H1 (cell line): ENCODE measurements around the gene LMNTD2. TPM values are rescaled to one million over a fixed set of nuclear protein-coding genes. Genes with fewer than 3 reads are reported as not detected.

Experiments
- CTCF ChIA-PET: fragments of 300-600 bp; sonication (Branson Sonifier 250); formaldehyde crosslinking; loops from one replicate; lab custom pipeline; 2021; ENCODE audit not compliant: partially characterized antibody; lab: Charles Lee
- POLR2A ChIA-PET: fragments of 300-600 bp; sonication (Branson Sonifier 250); formaldehyde crosslinking; loops from one replicate; lab custom pipeline; 2021; ENCODE audit warnings: inconsistent platforms; ENCODE audit not compliant: partially characterized antibody; lab: Charles Lee
- DNase-seq, 2 experiments: peaks; one replicate each; pipeline versions ENCODE4 v3.0.0 to v3.0.0-alpha.2; 2010 to 2022; ENCODE audit warnings: low spot score in 2 of 2, low read depth in 1 of 2, mixed read lengths in 1 of 2
- FAIRE-seq: peaks from 2 replicates; lab custom pipeline; 2011; peaks lifted over from hg19 to GRCh38; lab: Jason Lieb, UNC
- H2AFZ ChIP-seq: 2 replicates; pipeline ENCODE4 v1.8.1; 2012; ENCODE audit warnings: low read length, inconsistent platforms
- H2AK5ac ChIP-seq: 2 replicates; pipeline ENCODE4 v1.6.1; 2013; ENCODE audit warnings: low read depth, low read length
- H2BK120ac ChIP-seq: replicated peaks from 2 replicates; pipeline ENCODE3; 2013; ENCODE audit warnings: low read depth, low read length, inconsistent platforms
- H2BK12ac ChIP-seq: 2 replicates; pipeline ENCODE4 v1.6.1; 2013; ENCODE audit warnings: low read depth, low read length
- H2BK15ac ChIP-seq: 2 replicates; pipeline ENCODE4 v1.6.1; 2013; ENCODE audit warnings: low read length
- H2BK20ac ChIP-seq: 2 replicates; pipeline ENCODE4 v1.6.1; 2013; ENCODE audit warnings: low read length
- H2BK5ac ChIP-seq: 2 replicates; pipeline ENCODE4 v1.6.1; 2013; ENCODE audit warnings: low read depth, low read length
- H3K14ac ChIP-seq: 2 replicates; pipeline ENCODE4 v1.6.1; 2013; ENCODE audit warnings: inconsistent platforms; ENCODE audit not compliant: insufficient read length
- H3K18ac ChIP-seq: 2 replicates; pipeline ENCODE4 v1.6.1; 2013; ENCODE audit warnings: low read length; ENCODE audit errors: extremely low read depth
- H3K23ac ChIP-seq: 2 replicates; pipeline ENCODE4 v1.6.1; 2013; ENCODE audit warnings: inconsistent platforms; ENCODE audit not compliant: insufficient read length
- H3K23me2 ChIP-seq: 2 replicates; pipeline ENCODE4 v1.6.1; 2013; ENCODE audit warnings: low read depth, low read length
- H3K27ac ChIP-seq: 2 replicates; pipeline ENCODE4 v1.6.1; 2011; ENCODE audit warnings: low read depth, low read length, inconsistent platforms
- H3K27me3 ChIP-seq, 4 experiments: replicated peaks in 1 of 4; 1 replicate in 1 of 4; 2 replicates in 3 of 4; pipeline versions ENCODE4 v1.6.1 to v1.8.1; 2011 to 2013; ENCODE audit warnings: low read length in 3 of 4, mild to moderate bottlenecking in 3 of 4, inconsistent platforms in 2 of 4, mixed read lengths in 2 of 4, moderate library complexity in 1 of 4; ENCODE audit not compliant: control insufficient read depth in 3 of 4, insufficient read depth in 3 of 4; ENCODE audit errors: extremely low read depth in 1 of 4
- H3K36me3 ChIP-seq, 4 experiments: 2 replicates each; pipeline versions ENCODE4 v1.6.1 to v1.8.1; 2011 to 2013; ENCODE audit warnings: mild to moderate bottlenecking in 4 of 4, low read length in 3 of 4, moderate library complexity in 2 of 4, control low read depth in 1 of 4, inconsistent platforms in 1 of 4; ENCODE audit not compliant: insufficient read depth in 4 of 4, control insufficient read depth in 2 of 4
- H3K4ac ChIP-seq: replicated peaks from 2 replicates; pipeline ENCODE3; 2013; ENCODE audit warnings: low read length, low read depth, mixed read lengths, inconsistent platforms; ENCODE audit not compliant: insufficient read length
- H3K4me1 ChIP-seq, 4 experiments: replicated peaks in 1 of 4; 1 replicate in 1 of 4; 2 replicates in 3 of 4; pipeline versions ENCODE4 v1.6.1 to v1.8.1; 2011 to 2013; ENCODE audit warnings: low read length in 3 of 4, inconsistent platforms in 2 of 4, mixed read lengths in 1 of 4; ENCODE audit not compliant: insufficient read depth in 4 of 4, control insufficient read depth in 3 of 4
- H3K4me2 ChIP-seq, 2 experiments: 2 replicates each; pipeline versions ENCODE4 v1.6.1 to v1.8.1; 2011 to 2013; ENCODE audit warnings: low read depth in 2 of 2, low read length in 2 of 2, control low read depth in 1 of 2, inconsistent platforms in 1 of 2, mild to moderate bottlenecking in 1 of 2; ENCODE audit not compliant: insufficient read depth in 1 of 2
- H3K4me3 ChIP-seq, 4 experiments: fragments of 200-600, 300-600 bp in 1 of 4; sonication (generic), shearing (Covaris generic), sonication (Bioruptor Twin) in 1 of 4; 2 replicates each; pipeline versions ENCODE4 v1.5.1 to v1.8.1; 2011 to 2016; ENCODE audit warnings: low read length in 4 of 4, low read depth in 3 of 4, control low read depth in 2 of 4, inconsistent platforms in 2 of 4, mild to moderate bottlenecking in 2 of 4, mixed read lengths in 1 of 4, moderate library complexity in 1 of 4; ENCODE audit not compliant: insufficient read depth in 2 of 4; ENCODE audit errors: extremely low read depth in 1 of 4
- H3K56ac ChIP-seq: replicated peaks from 2 replicates; pipeline ENCODE3; 2013; ENCODE audit warnings: low read depth, mild to moderate bottlenecking, mixed read lengths, low read length, inconsistent platforms; ENCODE audit not compliant: insufficient read length
- H3K79me1 ChIP-seq: 2 replicates; pipeline ENCODE4 v1.6.1; 2013; ENCODE audit warnings: low read depth, low read length, control low read depth
- H3K79me2 ChIP-seq, 2 experiments: 2 replicates each; pipeline versions ENCODE4 v1.6.1 to v1.8.1; 2012 to 2013; ENCODE audit warnings: low read length in 2 of 2, mild to moderate bottlenecking in 2 of 2, inconsistent platforms in 1 of 2; ENCODE audit not compliant: insufficient read depth in 2 of 2, control insufficient read depth in 1 of 2
- H3K9ac ChIP-seq, 4 experiments: replicated peaks in 1 of 4; 1 replicate in 1 of 4; 2 replicates in 3 of 4; pipeline versions ENCODE4 v1.6.1 to v1.8.1; 2011 to 2013; ENCODE audit warnings: low read depth in 3 of 4, low read length in 3 of 4, control low read depth in 2 of 4, mild to moderate bottlenecking in 2 of 4, moderate library complexity in 2 of 4, inconsistent platforms in 1 of 4; ENCODE audit errors: extremely low read depth in 1 of 4
- H3K9me3 ChIP-seq, 2 experiments: 2 replicates each; pipeline versions ENCODE4 v1.6.1 to v1.8.1; 2012 to 2013; ENCODE audit warnings: mild to moderate bottlenecking in 2 of 2, moderate library complexity in 2 of 2, control low read depth in 1 of 2, inconsistent platforms in 1 of 2, low read depth in 1 of 2, low read length in 1 of 2, mixed read lengths in 1 of 2; ENCODE audit not compliant: insufficient read depth in 2 of 2
- H4K20me1 ChIP-seq, 2 experiments: replicated peaks in 1 of 2; 2 replicates each; pipeline versions ENCODE3 to v1.8.1; 2011 to 2013; ENCODE audit warnings: inconsistent platforms in 2 of 2, low read length in 2 of 2, mild to moderate bottlenecking in 1 of 2; ENCODE audit not compliant: insufficient read depth in 2 of 2, control insufficient read depth in 1 of 2
- H4K5ac ChIP-seq: 2 replicates; pipeline ENCODE4 v1.6.1; 2013; ENCODE audit warnings: low read length, low read depth, mixed read lengths, inconsistent platforms; ENCODE audit not compliant: insufficient read length
- H4K8ac ChIP-seq: 2 replicates; pipeline ENCODE4 v1.8.0; 2013; ENCODE audit warnings: mild to moderate bottlenecking, moderate library complexity, low read length, inconsistent platforms; ENCODE audit not compliant: insufficient read depth; ENCODE audit errors: extremely low read depth
- H4K91ac ChIP-seq: replicated peaks from 2 replicates; pipeline ENCODE3; 2013; ENCODE audit warnings: low read length, mixed read lengths, inconsistent platforms; ENCODE audit not compliant: insufficient read length
- CBX5 ChIP-seq: fragments of 300-800, 300-1000 bp; sonication (generic); IDR thresholded peaks from 2 replicates; pipeline ENCODE4 v1.7.1; 2016; ENCODE audit warnings: antibody characterized with exemption, low read length, low read depth
- CHD1 ChIP-seq: IDR thresholded peaks from 2 replicates; pipeline ENCODE4 v1.6.1; 2012; ENCODE audit warnings: low read depth, low read length, improper control_type of control experiment
- CREB1 ChIP-seq: IDR thresholded peaks from 2 replicates; pipeline ENCODE4 v1.6.1; 2012; ENCODE audit warnings: inconsistent platforms
- EGR1 ChIP-seq: IDR thresholded peaks from 2 replicates; pipeline ENCODE4 v1.6.1; 2011; ENCODE audit warnings: low read depth, low read length, borderline replicate concordance
- GTF2F1 ChIP-seq: IDR thresholded peaks from 2 replicates; pipeline ENCODE4 v1.6.1; 2012; ENCODE audit warnings: low read depth, low read length, improper control_type of control experiment, borderline replicate concordance
- HDAC2 ChIP-seq, 2 experiments: fragments of 300-600 bp in 1 of 2; sonication (generic) in 1 of 2; IDR thresholded peaks; 2 replicates each; pipeline ENCODE4 v1.6.1; 2011 to 2012; ENCODE audit warnings: low read depth in 2 of 2, low read length in 2 of 2, mild to moderate bottlenecking in 2 of 2, moderate library complexity in 2 of 2, borderline replicate concordance in 1 of 2, inconsistent platforms in 1 of 2
- HDAC6 ChIP-seq: IDR thresholded peaks from one replicate; pipeline ENCODE4 v1.7.1; 2012; ENCODE audit warnings: low read depth, mild to moderate bottlenecking, inconsistent platforms, low read length, moderate library complexity
- JUN ChIP-seq: IDR thresholded peaks from 2 replicates; pipeline ENCODE4 v1.6.1; 2011; ENCODE audit warnings: low read depth, mild to moderate bottlenecking, improper control_type of control experiment, low read length
- JUND ChIP-seq: IDR thresholded peaks from 2 replicates; pipeline ENCODE4 v1.6.1; 2011; ENCODE audit warnings: mild to moderate bottlenecking, improper control_type of control experiment, low read length
- KDM5A ChIP-seq: fragments of 200-600 bp; IDR thresholded peaks from 2 replicates; pipeline ENCODE4 v1.7.1; 2012; ENCODE audit warnings: mild to moderate bottlenecking, low read length, inconsistent platforms, mixed read lengths
- NRF1 ChIP-seq: IDR thresholded peaks from 2 replicates; pipeline ENCODE4 v1.6.1; 2011; ENCODE audit warnings: mild to moderate bottlenecking, low read depth, low read length, improper control_type of control experiment
- POLR2A ChIP-seq, 2 experiments: IDR thresholded peaks; 1 replicate in 1 of 2; 2 replicates in 1 of 2; pipeline ENCODE4 v1.6.1; 2011; ENCODE audit warnings: low read depth in 2 of 2, low read length in 2 of 2, mild to moderate bottlenecking in 2 of 2; ENCODE audit errors: control extremely low read depth in 1 of 2
- RBBP5 ChIP-seq: IDR thresholded peaks from 2 replicates; pipeline ENCODE4 v1.7.1; 2012; ENCODE audit warnings: low read depth, mild to moderate bottlenecking, inconsistent platforms, low read length, moderate library complexity, borderline replicate concordance
- SAP30 ChIP-seq: fragments of 300-600 bp; sonication (generic); IDR thresholded peaks from 2 replicates; pipeline ENCODE4 v1.7.1; 2012; ENCODE audit warnings: low read length, moderate library complexity, mild to moderate bottlenecking, inconsistent platforms; ENCODE audit not compliant: insufficient read depth, insufficient replicate concordance
- SP1 ChIP-seq: IDR thresholded peaks from 2 replicates; pipeline ENCODE4 v1.6.1; 2011; ENCODE audit warnings: low read depth, low read length
- SP4 ChIP-seq: IDR thresholded peaks from 2 replicates; pipeline ENCODE4 v1.6.1; 2012; ENCODE audit warnings: low read length, inconsistent platforms
- WGBS, 2 experiments: shearing (Covaris generic) in 1 of 2; methylation state at CpG; one replicate each; pipeline versions ENCODE4 v1.1.6 to v1.1.7; 2013 to 2015; ENCODE audit warnings: low lambda C conversion rate in 2 of 2, mixed read lengths in 2 of 2, inconsistent platforms in 1 of 2, low coverage in 1 of 2, missing lambda C conversion rate in 1 of 2; ENCODE audit not compliant: insufficient replicate concordance in 2 of 2, insufficient coverage in 1 of 2, insufficient read length in 1 of 2; ENCODE audit errors: extremely low coverage in 1 of 2, missing lambda C conversion rate in 1 of 2; 5-methylcytosine and 5-hydroxymethylcytosine counted together
- polyA plus RNA-seq, 7 experiments: library from polyadenylated mRNA; depleted of rRNA in 3 of 7; stranded (reverse) in 5 of 7; unstranded in 2 of 7; fragments of >200 nt in 5 of 7; fragments of 200-250 nt in 2 of 7; gene quantifications; 1 replicate in 5 of 7; 2 replicates in 1 of 7; 4 replicates in 1 of 7; pipeline versions ENCODE4 v1.2.1 to v1.2.3, GENCODE V29; 2011 to 2013; ENCODE audit warnings: missing spikeins in 2 of 7, mixed read lengths in 2 of 7
- total RNA-seq: library from RNA; stranded (reverse); fragmentation: NEBNext Ultra II Directional; extraction: Animal tissue kit (Norgen Biotek cat#: 25700); gene quantifications from 2 replicates; pipeline ENCODE4 v1.2.1, GENCODE V29; 2021

The LMNTD2 gene
- total and polyA plus RNA-seq, 2 of the 8 experiments (the other 6 are each of a cell fraction or from before 2014, with no cell fraction given): 1.6 to 3.1 TPM

GRCh38 chr11:514606-515005, 45.9 kb downstream of the LMNTD2 start:
- Histone ChIP-seq H3K36me3 (no peaks in the 10 kb centered on the region; a peak in 1 of 8 replicates), H3K27ac (no peak overlapping the region)
- no peak for TF ChIP-seq CHD1
- no peak for TF ChIP-seq KDM5A
- TF ChIP-seq JUND: no peak
- TF ChIP-seq POLR2A (IDR thresholded peaks at IDR 0.05; ENCODE audit: control extremely low read depth in 1 of 2, low read depth in 2 of 2, low read length in 2 of 2): no peak
- TF ChIP-seq SP1: no peak
- no peak for TF ChIP-seq HDAC2 (IDR thresholded peaks at IDR 0.05; ENCODE audit: borderline replicate concordance in 1 of 2, low read depth in 2 of 2, low read length in 2 of 2)
- no peak for TF ChIP-seq SAP30
- no peak for TF ChIP-seq HDAC6
- no peak for TF ChIP-seq CBX5
- TF ChIP-seq EGR1: no peak
- TF ChIP-seq NRF1: no peak
- TF ChIP-seq CREB1: no peak
- TF ChIP-seq JUN: no peak
- no peak for TF ChIP-seq SP4
- TF ChIP-seq GTF2F1: no peak
- TF ChIP-seq RBBP5: no peak

More at GRCh38 chr11:514606-515005, 45.9 kb downstream of the LMNTD2 start:
- no peak overlapping the region for H2AK5ac ChIP-seq
- peaks cover 0 to 2% of the 10 kb centered on the region in 2 experiments for H4K20me1 ChIP-seq
- ChIA-PET CTCF (no interaction called here), POLR2A (no interaction called here)
- no peaks in the 10 kb centered on the region for H3K23me2 ChIP-seq
- H3K14ac ChIP-seq: no peak overlapping the region
- H3K4me2 ChIP-seq: no peak overlapping the region
- H2BK120ac ChIP-seq: no peak overlapping the region
- H3K4me3 ChIP-seq: no peak overlapping the region
- FAIRE-seq (no peak), DNase-seq (no peak)
- no peak overlapping the region for H2BK15ac ChIP-seq
- 94% methylated on average over 10 of the region's 10 CpGs; no CpG with 5 or more reads in 1 of the 2 experiments for WGBS, 2 experiments
- H4K8ac ChIP-seq: no peak overlapping the region
- H3K9ac ChIP-seq: no peak overlapping the region
- H2BK20ac ChIP-seq: no peak overlapping the region
- 0 out of 7 replicates have a peak, but pooled peaks cover 0 to 3% (median 0%) of the 10 kb centered on the region in 4 experiments for H3K27me3 ChIP-seq
- no peaks in the 10 kb centered on the region; the same call in 1 of the 2 replicates for H3K79me1 ChIP-seq
- H2BK12ac ChIP-seq: no peak overlapping the region
- H4K5ac ChIP-seq: no peak overlapping the region
- H3K4me1 ChIP-seq: no peaks in the 10 kb centered on the region
- peaks cover 4 to 14% of the 10 kb centered on the region in 2 experiments; a peak in 1 of 4 replicates for H3K9me3 ChIP-seq
- no peak overlapping the region for H2BK5ac ChIP-seq
- no peak overlapping the region for H3K56ac ChIP-seq
- H3K4ac ChIP-seq: no peak overlapping the region
- no peak overlapping the region for H4K91ac ChIP-seq
- H3K23ac ChIP-seq: no peak overlapping the region
- no peak overlapping the region for H2AFZ ChIP-seq
- no peak overlapping the region for H3K18ac ChIP-seq
- no peaks in the 10 kb centered on the region for H3K79me2 ChIP-seq
